Heart right ventricle (tissue), 16 donors: Measurements from ENCODE around the gene KCNMB2. TPM values are rescaled to one million over a fixed set of nuclear protein-coding genes. Genes with fewer than 3 reads are reported as not detected.

Experiments
- ATAC-seq, 8 donors: fragments of 200-7000 bp; cut with Tn5 transposase; one replicate each; pipeline ENCODE4 v1.9.1; 2020; ENCODE audit warnings: mild to moderate bottlenecking in 8 of 8, moderate library complexity in 8 of 8, moderate number of reproducible peaks in 1 of 8
- DNase-seq, 2 donors: peaks; one replicate each; pipeline ENCODE4 v3.0.0-alpha.2; 2020
- H3K27ac ChIP-seq, 10 donors: fragments of 200-600 bp; sonication (generic) in 2 of 10; one replicate each; pipeline versions ENCODE4 v1.5.0 to v1.8.0; 2020 to 2022; ENCODE audit warnings: mild to moderate bottlenecking in 3 of 10
- H3K27me3 ChIP-seq, 7 donors: fragments of 200-600 bp; one replicate each; pipeline ENCODE4 v1.8.0; 2021 to 2022; ENCODE audit warnings: mild to moderate bottlenecking in 2 of 7
- H3K36me3 ChIP-seq, 9 donors: fragments of 200-600 bp; sonication (generic) in 1 of 9; one replicate each; pipeline versions ENCODE4 v1.5.0 to v1.8.0; 2020 to 2022; ENCODE audit warnings: mild to moderate bottlenecking in 2 of 9
- H3K4me1 ChIP-seq, 9 donors: fragments of 200-600 bp; sonication (generic) in 1 of 9; one replicate each; pipeline versions ENCODE4 v1.5.0 to v1.8.0; 2020 to 2022; ENCODE audit warnings: mild to moderate bottlenecking in 4 of 9
- H3K4me3 ChIP-seq, 10 donors: fragments of 200-600 bp; sonication (generic) in 2 of 10; one replicate each; pipeline versions ENCODE4 v1.5.0 to v1.8.0; 2020 to 2022; ENCODE audit warnings: mild to moderate bottlenecking in 7 of 10, moderate library complexity in 2 of 10
- H3K9me3 ChIP-seq, 11 donors: fragments of 200-600 bp in 10 of 11; sonication (generic) in 2 of 11; one replicate each; pipeline versions ENCODE4 v1.5.0 to v1.8.0; 2013 to 2022; ENCODE audit warnings: mild to moderate bottlenecking in 2 of 11, control low read depth in 1 of 11, moderate library complexity in 1 of 11
- CTCF ChIP-seq, 9 donors: fragments of 200-600 bp; sonication (generic) in 2 of 9; IDR thresholded peaks; one replicate each; pipeline versions ENCODE4 v1.5.0 to v1.8.0; 2021 to 2022; ENCODE audit warnings: antibody characterized with exemption in 9 of 9, mild to moderate bottlenecking in 5 of 9, moderate library complexity in 1 of 9
- WGBS, 2 donors: extraction: QIAGEN DNeasy Blood & Tissue Kit; methylation state at CpG; one replicate each; pipeline ENCODE4 v1.1.7; 2013; ENCODE audit warnings: inconsistent platforms in 1 of 2; 5-methylcytosine and 5-hydroxymethylcytosine counted together
- intact Hi-C, 10 donors: fragments of 100-400 bp; cut with DNase I; formaldehyde crosslinking; loops; one replicate each; pipeline versions ENCODE4 v1.11.1 to v1.14.2; 2022
- polyA plus RNA-seq, 2 donors: library from polyadenylated mRNA; stranded (reverse); fragments of 200-250 nt; gene quantifications; one replicate each; pipeline ENCODE4 v1.2.3, GENCODE V29; 2013
- total RNA-seq, 10 donors: library from RNA; stranded (reverse); fragmentation: NEBNext Ultra II Directional in 3 of 10; extraction: Animal tissue kit (Norgen Biotek cat#: 25700) in 3 of 10; gene quantifications; one replicate each; pipeline versions ENCODE4 v1.2.1 to v1.2.4, GENCODE V29; 2021 to 2023
- donor health status: Arrhythmogenic right ventricular cardiomyopathy.
- donor health status: ischemic (EF 13 %, LVEDD 7.1; RV severe dilation, severe dysfunction).
- donor health status: healthy with polysubstance abuse.
- donor health status: DM: no; HTN: yes; CAD: no.
- donor health status: DM: no; HTN: no; CAD: no.
- donor health status: ischemic (EF 25% LVEDD 6.9; RV normal size, moderate dysfunction).
- donor health status: ischemic (EF 25% LVEDD 5.7; RV mildly dilated, moderate dysfunction).
- donor health status: healthy.
- donor health status: DM: yes; HTN: yes; CAD: no.
- donor health status: Ischemic cardiomyopathy.
- donor health status: ischemic (EF 35%, LVEDD 5.7; RV mildly dilated, moderate dysfunction).
- donor health status: nonischemic (EF 11% LVEDD 7.7; RV severe dilation, severe dysfunction).
- donor health status: DM: yes; HTN: yes; CAD: no.
- donor health status: PGD.
- donor health status: ischemic (EF 29% LVEDD 5.4; RV normal size, mild dysfunction).
- donor health status: nonischemic (EF 23%, LVEDD 6.1; RV moderate dilation, normal function).

Gene KCNMB2
- total and polyA plus RNA-seq, 12 donors, result 0.55 to 9.2 (median 3.6) TPM

GRCh38 chr3:178827285-178827856, 291.1 kb downstream of the KCNMB2 start:
- Histone ChIP-seq H3K4me1 (peaks cover 3 to 20% (median 11%) of the 10 kb centered on the region in 9 donors), H3K36me3 (no peaks in the 10 kb centered on the region), H3K4me3 (no peak overlapping the region), H3K27me3 (no peaks in the 10 kb centered on the region), H3K9me3 (no peaks in the 10 kb centered on the region), H3K27ac (no peak overlapping the region)
- DNase-seq, result no peak
- TF ChIP-seq CTCF (IDR thresholded peaks at IDR 0.05), result no peak
- no peak for ATAC-seq
- intact Hi-C loops, result no loop called here

GRCh38 chr3:178833695-178834094, 297.5 kb downstream of the KCNMB2 start:
- no peaks in the 10 kb centered on the region for H3K4me1 ChIP-seq
- no peak for DNase-seq
- no peaks in the 10 kb centered on the region for H3K36me3 ChIP-seq
- H3K27ac ChIP-seq, result no peak overlapping the region
- intact Hi-C loops, result no loop called here
- no peak for TF ChIP-seq CTCF (IDR thresholded peaks at IDR 0.05)
- no peak for ATAC-seq
- H3K27me3 ChIP-seq, result no peaks in the 10 kb centered on the region
- H3K9me3 ChIP-seq, result no peaks in the 10 kb centered on the region
- WGBS, 2 donors, result 74 to 85% methylated on average over 1 of the region's 1 CpG
- H3K4me3 ChIP-seq, result no peak overlapping the region

GRCh38 chr3:178835033-178835432, 298.8 kb downstream of the KCNMB2 start:
- DNase-seq (no peak), ATAC-seq (no peak)
- TF ChIP-seq CTCF (IDR thresholded peaks at IDR 0.05), result no peak
- no peak overlapping the region for H3K27ac ChIP-seq
- no peaks in the 10 kb centered on the region for H3K27me3 ChIP-seq
- intact Hi-C loops, result no loop called here
- 89 to 90% methylated on average over 3 of the region's 3 CpGs for WGBS, 2 donors
- no peaks in the 10 kb centered on the region for H3K4me1 ChIP-seq
- no peaks in the 10 kb centered on the region for H3K36me3 ChIP-seq
- H3K9me3 ChIP-seq, result no peaks in the 10 kb centered on the region
- H3K4me3 ChIP-seq, result no peak overlapping the region

GRCh38 chr3:178837512-178837911, 301.3 kb downstream of the KCNMB2 start:
- DNase-seq (no peak), ATAC-seq (no peak)
- Histone ChIP-seq H3K36me3 (no peaks in the 10 kb centered on the region), H3K4me3 (no peak overlapping the region), H3K27me3 (no peaks in the 10 kb centered on the region), H3K4me1 (no peaks in the 10 kb centered on the region), H3K27ac (no peak overlapping the region), H3K9me3 (no peaks in the 10 kb centered on the region)
- intact Hi-C loops, result no loop called here
- TF ChIP-seq CTCF (IDR thresholded peaks at IDR 0.05), result no peak
